ENCODE results near the gene MND1. TPM values are rescaled to one million over a fixed set of nuclear protein-coding genes. Genes with fewer than 3 reads are reported as not detected.

MND1 gene
- total and polyA plus RNA-seq, 2 of the 8 experiments (the other 6 are each of a cell fraction or from before 2014, with no cell fraction given) = 4.4 to 26.2 TPM

- no peak for TF ChIP-seq SP2 (IDR thresholded peaks at IDR 0.05; ENCODE audit: low read length)
- TF ChIP-seq TCF12 (IDR thresholded peaks at IDR 0.05; ENCODE audit: low read depth, low read length) = no peak
- no peak for TF ChIP-seq NRF1 (IDR thresholded peaks at IDR 0.05; ENCODE audit: low read depth, low read length)
- TF ChIP-seq CHD2 (IDR thresholded peaks at IDR 0.05; ENCODE audit: low read length) = no peak
- no peak for TF ChIP-seq RXRA (IDR thresholded peaks at IDR 0.05; ENCODE audit: insufficient read depth, low read depth, low read length)
- TF ChIP-seq RAD21 (IDR thresholded peaks at IDR 0.05 in 1 of 2, conservative IDR thresholded peaks at IDR 0.05 in 1 of 2; ENCODE audit: low read depth in 2 of 2, low read length in 2 of 2) = no peak
Measured at GRCh38 chr4:153297116-153297515, 47.4 kb upstream of the MND1 start (continued).

Data from H1 (cell line).